GM12891 (cell line): Measurements from ENCODE around the gene PLCB2.

Source experiments
- DNase-seq: peaks from one replicate; pipeline ENCODE4 v3.0.0; 2011; ENCODE audit warnings: low spot score; ENCODE audit not compliant: insufficient read length
- FAIRE-seq: peaks from 2 replicates; lab custom pipeline; 2011; peaks lifted over from hg19 to GRCh38; lab: Jason Lieb, UNC
- PAX5 ChIP-seq: IDR thresholded peaks from 2 replicates; pipeline ENCODE4 v1.6.1; 2011; ENCODE audit warnings: low read length, moderate library complexity, mild to moderate bottlenecking; ENCODE audit not compliant: insufficient read depth, severe bottlenecking
- POLR2A ChIP-seq: IDR thresholded peaks from 2 replicates; pipeline ENCODE4 v1.6.1; 2011; ENCODE audit warnings: low read depth, low read length, control low read depth
- POLR2AphosphoS5 ChIP-seq: IDR thresholded peaks from 2 replicates; pipeline ENCODE4 v1.6.1; 2011; ENCODE audit warnings: low read depth, low read length, control low read depth
- POU2F2 ChIP-seq: IDR thresholded peaks from 2 replicates; pipeline ENCODE4 v1.6.1; 2011; ENCODE audit warnings: low read depth, mild to moderate bottlenecking, control low read depth, low read length, moderate library complexity
- SPI1 ChIP-seq: IDR thresholded peaks from 2 replicates; pipeline ENCODE4 v1.6.1; 2011; ENCODE audit warnings: low read depth, low read length, control low read depth
- TAF1 ChIP-seq: IDR thresholded peaks from 2 replicates; pipeline ENCODE4 v1.6.1; 2011; ENCODE audit warnings: low read depth, low read length, control low read depth

Gene PLCB2

DNA sequence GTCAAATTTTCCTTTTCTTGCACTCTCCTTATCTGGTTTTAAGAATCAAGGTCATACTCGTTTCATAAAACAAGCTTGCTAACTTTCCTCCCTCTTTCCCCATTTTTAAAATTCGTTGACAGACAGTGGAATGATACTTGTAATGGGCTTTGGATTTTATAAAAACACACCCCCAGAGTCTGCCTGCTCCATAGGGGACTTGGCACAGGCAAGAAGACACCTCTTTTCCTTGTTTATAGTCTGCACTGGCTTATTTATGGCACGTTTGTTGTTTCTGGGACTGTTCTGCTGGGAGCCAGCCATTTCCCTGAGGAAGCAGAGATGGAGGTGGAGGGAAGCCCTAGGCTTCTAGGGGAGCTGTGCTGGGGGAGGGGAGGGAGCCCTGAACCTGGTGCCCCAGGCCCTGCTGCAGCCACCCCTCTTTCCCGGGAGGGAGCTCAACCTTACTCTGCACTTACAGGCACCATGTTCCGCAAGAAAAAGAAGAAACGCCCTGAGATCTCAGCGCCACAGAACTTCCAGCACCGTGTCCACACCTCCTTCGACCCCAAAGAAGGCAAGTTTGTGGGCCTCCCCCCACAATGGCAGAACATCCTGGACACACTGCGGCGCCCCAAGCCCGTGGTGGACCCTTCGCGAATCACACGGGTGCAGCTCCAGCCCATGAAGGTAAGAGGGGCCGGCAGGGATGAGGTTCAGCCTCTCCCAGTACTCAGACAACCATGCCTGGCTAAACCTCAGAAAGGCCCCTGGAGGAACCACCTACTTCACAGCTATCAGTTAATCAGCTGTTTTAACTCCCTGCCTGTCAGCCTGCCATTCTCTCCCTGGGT lies 43.2 kb downstream of the PLCB2 start:
- FAIRE-seq (no peak), DNase-seq (no peak)
- TF ChIP-seq SPI1: no peak
- no peak for TF ChIP-seq POLR2AphosphoS5
- no peak for TF ChIP-seq POLR2A
- no peak for TF ChIP-seq POU2F2
- no peak for TF ChIP-seq PAX5
- TF ChIP-seq TAF1: no peak

DNA sequence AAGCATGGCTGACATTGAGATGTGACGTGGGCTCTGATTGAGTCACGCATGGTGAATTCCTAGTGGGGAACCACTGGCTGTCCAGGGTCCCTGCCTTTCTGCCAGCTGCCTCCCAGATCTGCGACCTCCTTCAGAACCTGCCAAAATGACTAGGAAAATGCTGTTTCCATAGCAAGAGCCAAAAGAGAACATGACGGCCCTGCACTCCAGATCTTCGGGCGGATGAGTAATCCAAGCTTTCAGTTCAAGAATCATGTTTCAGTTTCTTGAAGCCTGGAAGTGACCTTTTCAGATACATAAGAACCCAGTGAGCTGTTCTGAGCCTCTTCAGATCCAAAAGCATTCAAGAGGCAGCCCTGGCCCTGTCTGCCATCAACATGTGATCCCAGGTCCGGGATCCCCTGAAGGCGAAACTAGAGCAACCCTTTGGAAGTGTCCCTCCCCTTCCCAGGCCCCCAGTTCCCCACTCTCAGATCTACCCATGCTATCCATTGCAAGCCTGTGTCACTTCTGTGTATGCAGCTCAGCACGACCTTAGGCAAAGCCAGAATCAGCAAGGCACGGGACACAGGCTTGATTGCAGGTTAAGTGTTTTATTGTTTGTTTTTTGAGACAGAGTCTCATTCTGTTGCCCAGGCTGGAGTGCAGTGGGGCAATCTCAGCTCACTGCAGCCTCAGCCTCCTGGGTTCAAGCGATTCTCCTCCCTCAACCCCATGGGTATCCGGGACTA lies 44.5 kb downstream of the PLCB2 start:
- no peak for FAIRE-seq
- no peak for DNase-seq
- no peak for TF ChIP-seq POLR2A
- TF ChIP-seq POLR2AphosphoS5: no peak
- TF ChIP-seq SPI1: no peak
- no peak for TF ChIP-seq TAF1
- no peak for TF ChIP-seq POU2F2
- no peak for TF ChIP-seq PAX5

DNA sequence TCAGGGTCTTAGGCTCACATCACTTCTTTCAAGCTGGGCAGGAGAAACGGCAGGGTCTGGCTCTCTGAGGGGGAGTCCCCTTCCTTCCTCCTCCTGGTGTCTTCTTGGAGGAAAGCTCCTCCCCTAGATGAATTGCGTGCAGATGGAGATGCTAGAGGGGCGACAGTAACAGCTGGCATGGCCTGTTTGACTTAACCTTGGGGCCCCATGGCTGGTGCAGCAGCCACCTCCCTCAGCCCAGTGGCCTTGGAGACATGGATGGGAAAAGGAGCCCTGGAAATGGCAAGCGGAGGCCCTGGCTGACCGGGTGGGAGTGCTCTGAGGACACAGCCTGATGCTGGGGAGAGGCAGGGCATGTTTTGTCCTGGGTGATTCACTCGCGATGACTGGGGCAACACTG lies 48.7 kb downstream of the PLCB2 start:
- no peak for DNase-seq
- FAIRE-seq: no peak
- TF ChIP-seq TAF1 (no peak), PAX5 (no peak), POLR2AphosphoS5 (no peak), POLR2A (no peak), POU2F2 (no peak), SPI1 (no peak)

DNA sequence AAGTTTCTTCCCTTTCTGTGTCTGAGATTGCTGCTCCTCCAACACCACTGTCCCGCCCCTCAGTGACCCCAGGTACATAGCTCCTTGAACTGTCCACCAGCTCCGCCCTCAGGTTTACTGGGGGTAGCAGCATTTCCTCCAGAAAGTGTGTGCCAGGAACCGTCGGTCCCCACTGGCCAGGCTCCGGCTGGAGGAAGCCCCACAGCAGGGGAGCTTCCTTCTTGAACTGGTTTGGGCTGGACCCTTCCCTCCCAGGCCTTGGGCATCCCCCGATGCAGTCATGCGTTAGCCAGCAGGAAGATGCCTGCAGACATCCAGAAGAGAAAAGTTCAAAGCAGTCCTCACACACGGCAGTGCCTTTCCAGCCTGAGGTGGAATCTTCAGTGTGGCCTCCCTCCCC lies 49.2 kb downstream of the PLCB2 start:
- DNase-seq: no peak
- no peak for TF ChIP-seq POLR2AphosphoS5

DNA sequence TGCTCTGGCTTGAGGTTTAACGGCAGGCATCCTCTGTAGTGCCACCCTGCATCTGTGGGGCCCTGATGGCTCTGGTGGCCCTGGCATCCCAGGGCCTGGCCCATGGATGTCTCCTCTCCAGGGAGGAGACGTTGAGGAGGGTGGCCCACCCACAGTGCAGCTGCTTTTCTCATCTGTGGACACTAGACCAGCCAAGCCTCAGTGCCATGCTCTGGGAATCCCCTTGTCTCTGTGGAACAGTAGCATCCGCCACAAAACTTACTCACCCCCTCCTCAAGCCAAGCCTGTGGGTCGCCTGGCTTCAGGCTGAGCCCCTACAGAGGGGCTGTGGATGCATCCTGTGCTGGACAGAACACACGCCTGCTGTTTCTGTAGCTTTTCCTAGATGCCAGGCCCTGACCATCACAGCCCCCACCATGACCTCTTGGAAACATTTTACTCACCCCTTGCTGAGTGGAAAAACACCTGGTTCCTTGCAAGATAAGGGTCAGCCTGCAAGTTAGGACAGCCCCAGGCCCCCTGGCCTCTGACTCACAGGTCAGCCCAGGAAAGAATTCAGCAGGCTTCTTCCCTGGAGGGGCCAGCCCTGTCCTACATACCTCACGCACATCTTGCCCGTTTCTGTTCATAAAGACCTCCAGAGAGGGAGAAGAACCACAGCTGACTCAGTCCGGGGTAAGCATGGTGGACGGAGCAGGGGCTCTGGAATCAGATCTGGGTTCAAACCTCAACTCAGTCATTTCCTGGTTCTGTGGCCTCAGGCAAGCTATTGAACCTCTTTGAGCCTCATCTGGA lies 49.9 kb downstream of the PLCB2 start:
- no peak for FAIRE-seq
- no peak for DNase-seq
- no peak for TF ChIP-seq PAX5
- TF ChIP-seq POLR2AphosphoS5: no peak
- no peak for TF ChIP-seq SPI1
- no peak for TF ChIP-seq TAF1
- no peak for TF ChIP-seq POU2F2
- TF ChIP-seq POLR2A: no peak

More for the DNA sequence above, 49.2 kb downstream of the PLCB2 start:
- no peak for FAIRE-seq

DNA sequence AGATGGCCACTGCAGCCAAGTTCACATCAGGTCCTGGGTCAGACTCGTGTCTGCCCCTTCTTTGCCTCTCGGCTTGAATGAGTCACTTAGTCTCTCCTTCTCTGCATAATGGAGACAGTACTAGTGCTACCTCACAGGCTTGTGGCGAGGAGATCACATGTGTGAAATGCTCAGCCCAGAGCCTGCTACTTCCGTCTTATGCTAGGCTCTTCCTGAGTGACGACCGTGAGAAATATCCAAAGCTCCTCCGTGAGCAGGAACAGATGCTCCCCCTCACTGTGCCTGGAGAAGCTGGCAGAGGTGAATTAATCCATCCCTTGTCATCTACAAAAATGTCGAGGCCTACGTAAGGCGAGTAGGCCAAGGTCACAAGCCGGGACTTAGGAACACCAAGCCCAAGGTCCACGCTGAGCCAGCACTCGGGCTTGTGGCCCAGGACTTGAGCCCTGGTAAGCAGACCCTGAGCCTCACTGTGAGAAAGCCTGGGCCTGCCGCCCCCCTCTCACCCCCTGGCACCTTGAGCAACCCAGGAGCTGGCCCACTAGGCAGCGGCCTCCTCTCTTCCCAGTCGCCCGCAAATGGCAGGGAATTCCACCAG lies 51.0 kb downstream of the PLCB2 start:
- FAIRE-seq (no peak), DNase-seq (no peak)
- TF ChIP-seq TAF1: no peak
- no peak for TF ChIP-seq PAX5
- TF ChIP-seq POU2F2: no peak
- no peak for TF ChIP-seq SPI1
- no peak for TF ChIP-seq POLR2A
- no peak for TF ChIP-seq POLR2AphosphoS5

DNA sequence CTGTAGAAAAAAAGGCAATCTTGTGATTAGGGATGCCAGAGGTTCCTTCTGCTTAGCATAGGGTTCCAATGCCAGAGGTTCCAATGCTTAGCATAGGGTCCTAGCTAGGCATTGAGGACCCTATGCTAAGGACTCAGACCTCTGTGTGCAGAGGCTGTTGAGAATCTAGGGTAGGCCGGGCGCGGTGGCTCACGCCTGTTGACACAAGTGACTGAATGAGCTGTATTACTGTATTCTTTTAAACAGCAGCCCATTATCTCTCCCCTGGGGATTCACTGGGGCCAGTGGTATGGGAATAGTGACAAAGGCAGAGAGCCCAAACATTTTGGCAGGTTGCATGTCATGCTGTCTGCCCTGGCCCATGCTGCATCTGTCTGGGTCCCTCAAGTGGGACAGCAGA lies 52.7 kb downstream of the PLCB2 start:
- no peak for FAIRE-seq

DNA sequence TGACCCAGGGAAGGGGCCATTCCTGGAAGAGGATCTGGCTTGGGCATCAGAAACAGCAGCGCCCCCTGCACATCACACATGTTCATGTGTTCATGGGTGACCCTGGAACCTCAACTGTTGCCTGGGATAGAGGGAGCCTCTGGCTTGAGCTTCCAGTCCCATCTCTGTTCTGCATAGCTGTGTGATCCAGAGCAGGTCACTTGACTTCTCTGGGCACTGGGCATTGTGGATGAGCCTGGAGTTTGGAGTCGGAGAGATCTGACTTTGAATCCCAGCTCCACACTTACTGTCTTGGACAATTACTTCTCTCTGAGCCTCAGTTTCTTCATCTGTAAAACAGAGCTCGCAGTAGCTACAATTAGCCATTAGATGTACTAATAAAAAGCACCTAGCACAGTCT lies 53.3 kb downstream of the PLCB2 start:
- FAIRE-seq (no peak), DNase-seq (no peak)
- TF ChIP-seq PAX5 (no peak), POU2F2 (no peak), POLR2AphosphoS5 (no peak), SPI1 (no peak)

More for the DNA sequence above, 52.7 kb downstream of the PLCB2 start:
- DNase-seq: no peak
- TF ChIP-seq POLR2A (no peak), TAF1 (no peak)

DNA sequence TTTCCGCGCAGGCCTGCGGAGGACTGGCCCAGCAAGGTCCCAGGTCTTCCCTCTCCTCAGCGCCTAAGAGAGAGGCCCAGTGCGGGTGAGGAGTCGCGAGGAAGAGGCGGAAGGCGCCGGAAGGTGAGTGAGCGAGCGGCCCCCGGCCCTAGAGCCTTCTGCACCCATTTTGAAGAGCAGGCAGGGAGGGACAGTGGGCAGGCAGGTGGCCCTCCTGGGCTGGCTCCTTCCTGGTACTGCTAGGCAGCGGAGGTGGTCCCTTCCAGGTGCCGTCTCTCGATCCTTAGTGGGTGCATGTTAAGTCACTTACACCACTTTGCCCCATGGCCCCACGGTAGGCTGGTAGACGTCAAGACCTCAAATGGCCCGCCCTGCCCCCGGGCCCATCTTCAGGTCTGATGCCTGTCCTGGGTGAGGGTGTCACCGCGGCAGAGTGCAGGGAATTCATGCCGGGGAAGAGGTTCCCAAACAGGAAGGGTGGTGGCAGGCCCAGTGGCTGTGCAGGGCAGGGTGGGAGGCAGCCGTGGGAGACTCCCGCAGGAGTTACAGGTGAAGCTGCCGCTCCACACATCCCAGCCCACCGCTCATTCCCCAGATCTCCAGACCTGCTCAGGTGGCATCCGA lies 54.5 kb downstream of the PLCB2 start:
- TF ChIP-seq PAX5 (no peak), POU2F2 (no peak), SPI1 (no peak), POLR2AphosphoS5 (no peak), TAF1 (no peak), POLR2A (no peak)
- DNase-seq (no peak), FAIRE-seq (no peak)
